ENCODE data around the gene SSR1. TPM values are rescaled to one million over a fixed set of nuclear protein-coding genes. Genes with fewer than 3 reads are reported as not detected.

The SSR1 gene
- total and polyA plus RNA-seq, 2 of the 13 experiments (the other 11 are each of a cell fraction or from before 2014, with no cell fraction given): 203 to 243 TPM

DNA sequence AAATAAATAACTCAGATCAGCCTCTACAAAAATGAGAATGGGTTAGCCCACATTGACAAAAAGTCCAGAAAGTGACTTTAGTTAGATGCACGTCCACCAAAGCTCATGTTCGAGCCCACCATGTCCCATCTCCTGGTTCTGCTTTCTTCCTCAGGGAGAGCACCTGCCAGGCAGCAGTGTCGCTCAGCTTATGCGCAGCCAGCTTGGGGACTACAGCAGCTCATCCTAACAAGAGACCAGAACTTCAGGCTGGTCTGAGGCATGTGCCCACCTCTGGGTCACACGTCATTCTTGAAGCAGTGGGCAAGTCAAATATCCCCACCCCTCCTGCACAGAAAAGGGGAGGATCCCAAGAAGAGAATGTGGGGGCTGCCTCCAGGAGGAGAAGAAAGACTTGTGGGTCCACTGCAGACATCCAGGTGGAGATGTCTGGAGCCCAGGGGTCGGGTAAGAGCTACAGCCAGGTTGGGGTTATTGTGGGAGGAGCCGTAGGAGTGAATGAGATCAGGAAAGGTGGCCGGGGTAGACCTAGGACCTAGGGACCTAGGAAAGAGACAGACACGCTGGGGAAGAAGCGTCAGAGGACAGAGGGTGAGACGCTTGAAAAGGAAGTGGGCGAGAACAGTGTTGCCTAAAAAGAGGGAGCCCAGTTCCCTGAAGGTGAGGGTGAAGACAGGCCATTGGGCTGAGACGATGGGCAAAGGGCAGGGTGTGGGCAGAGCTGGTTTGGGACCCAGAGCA is 52.5 kb downstream of the SSR1 start (continued):
- TF ChIP-seq SNAI1 (CRISPR knock-in tag; IDR thresholded peaks at IDR 0.05; ENCODE audit: borderline replicate concordance) (0 out of 2 replicates have a peak, but pooled peaks have one; percentile 9), ARHGAP35 (CRISPR knock-in tag; IDR thresholded peaks at IDR 0.05; ENCODE audit: borderline replicate concordance) (peak; percentile 16; the same call in 1 of the 2 replicates), SETDB1 (CRISPR knock-in tag; IDR thresholded peaks at IDR 0.05; ENCODE audit: borderline replicate concordance) (no peak), TGIF2 (CRISPR knock-in tag; IDR thresholded peaks at IDR 0.05) (0 out of 2 replicates have a peak, but pooled peaks have one; percentile 28), ZC3H4 (CRISPR knock-in tag; IDR thresholded peaks at IDR 0.05; ENCODE audit: borderline replicate concordance) (0 out of 2 replicates have a peak, but pooled peaks have one; percentile 42), ZC3H13 (CRISPR knock-in tag; IDR thresholded peaks at IDR 0.05) (0 out of 2 replicates have a peak, but pooled peaks have one; percentile 34), ZNF777 (CRISPR knock-in tag; IDR thresholded peaks at IDR 0.05) (peak; percentile 12; the same call in 1 of the 2 replicates), ZNF460 (CRISPR knock-in tag; IDR thresholded peaks at IDR 0.05; ENCODE audit: borderline replicate concordance) (no peak), XBP1 (CRISPR knock-in tag; IDR thresholded peaks at IDR 0.05) (no peak), HES4 (CRISPR knock-in tag; IDR thresholded peaks at IDR 0.05; ENCODE audit: borderline replicate concordance) (0 out of 2 replicates have a peak, but pooled peaks have one; percentile 44), RAD51 (IDR thresholded peaks at IDR 0.05; ENCODE audit: borderline replicate concordance) (no peak), MAZ (IDR thresholded peaks at IDR 0.05; ENCODE audit: borderline replicate concordance, low read depth, low read length) (no peak), MAZ (CRISPR knock-in tag; IDR thresholded peaks at IDR 0.05; ENCODE audit: low read depth) (0 out of 2 replicates have a peak, but pooled peaks have one; percentile 22), SAFB2 (CRISPR knock-in tag; IDR thresholded peaks at IDR 0.05; ENCODE audit: borderline replicate concordance, low read depth) (0 out of 2 replicates have a peak, but pooled peaks have one; percentile 36), YEATS2 (CRISPR knock-in tag; IDR thresholded peaks at IDR 0.05; ENCODE audit: borderline replicate concordance) (no peak), ZNF788 (CRISPR knock-in tag; IDR thresholded peaks at IDR 0.05; ENCODE audit: borderline replicate concordance) (0 out of 2 replicates have a peak, but pooled peaks have one; percentile 26), NFIC (IDR thresholded peaks at IDR 0.05; ENCODE audit: low read length) (no peak), SP5 (CRISPR knock-in tag; IDR thresholded peaks at IDR 0.05; ENCODE audit: borderline replicate concordance, low read depth) (0 out of 2 replicates have a peak, but pooled peaks have one; percentile 11), LCORL (IDR thresholded peaks at IDR 0.05) (0 out of 2 replicates have a peak, but pooled peaks have one; percentile 3), LCORL (CRISPR knock-in tag; IDR thresholded peaks at IDR 0.05) (no peak)
- TF ChIP-seq, protein P1, sequence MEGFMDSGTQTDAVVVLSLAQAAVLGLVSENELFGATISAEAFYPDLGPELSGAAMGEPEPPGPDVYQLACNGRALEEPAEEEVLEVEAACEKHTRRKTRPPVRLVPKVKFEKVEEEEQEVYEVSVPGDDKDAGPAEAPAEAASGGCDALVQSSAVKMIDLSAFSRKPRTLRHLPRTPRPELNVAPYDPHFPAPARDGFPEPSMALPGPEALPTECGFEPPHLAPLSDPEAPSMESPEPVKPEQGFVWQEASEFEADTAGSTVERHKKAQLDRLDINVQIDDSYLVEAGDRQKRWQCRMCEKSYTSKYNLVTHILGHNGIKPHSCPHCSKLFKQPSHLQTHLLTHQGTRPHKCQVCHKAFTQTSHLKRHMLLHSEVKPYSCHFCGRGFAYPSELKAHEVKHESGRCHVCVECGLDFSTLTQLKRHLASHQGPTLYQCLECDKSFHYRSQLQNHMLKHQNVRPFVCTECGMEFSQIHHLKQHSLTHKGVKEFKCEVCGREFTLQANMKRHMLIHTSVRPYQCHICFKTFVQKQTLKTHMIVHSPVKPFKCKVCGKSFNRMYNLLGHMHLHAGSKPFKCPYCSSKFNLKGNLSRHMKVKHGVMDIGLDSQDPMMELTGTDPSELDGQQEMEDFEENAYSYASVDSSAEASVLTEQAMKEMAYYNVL (CRISPR knock-in tag; IDR thresholded peaks at IDR 0.05; ENCODE audit: borderline replicate concordance): no peak
- TF ChIP-seq, protein P2, sequence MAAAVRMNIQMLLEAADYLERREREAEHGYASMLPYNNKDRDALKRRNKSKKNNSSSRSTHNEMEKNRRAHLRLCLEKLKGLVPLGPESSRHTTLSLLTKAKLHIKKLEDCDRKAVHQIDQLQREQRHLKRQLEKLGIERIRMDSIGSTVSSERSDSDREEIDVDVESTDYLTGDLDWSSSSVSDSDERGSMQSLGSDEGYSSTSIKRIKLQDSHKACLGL (CRISPR knock-in tag; IDR thresholded peaks at IDR 0.05): no peak
